HG03066 (cell line): ENCODE data around the gene GRIP1.

Experiments used
- ATAC-seq: cut with Tn5 transposase; IDR thresholded peaks from one replicate; pipeline ENCODE4 v1.9.1; 2021; ENCODE audit warnings: low read depth; ENCODE audit not compliant: unreplicated experiment

The GRIP1 gene

DNA sequence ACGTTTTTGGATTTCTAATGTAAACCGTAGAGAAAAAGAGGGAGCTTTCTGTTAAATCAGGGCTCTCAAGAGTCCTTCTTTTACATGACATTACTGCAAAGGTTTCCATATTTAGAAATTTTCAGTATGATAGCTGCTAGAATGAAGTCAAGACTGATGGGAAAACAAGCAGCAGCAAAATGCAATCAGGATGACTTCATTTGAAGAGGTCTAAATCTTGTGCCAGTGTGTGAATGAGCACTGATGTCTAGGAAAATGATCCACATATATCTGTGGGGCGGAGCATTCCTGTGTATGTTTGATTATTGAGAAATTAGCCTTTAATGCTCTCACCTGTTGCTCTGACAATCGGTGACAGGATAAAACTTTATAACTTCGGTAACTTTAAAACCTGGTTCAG lies 73.6 kb downstream of the GRIP1 start:
- no peak for ATAC-seq

DNA sequence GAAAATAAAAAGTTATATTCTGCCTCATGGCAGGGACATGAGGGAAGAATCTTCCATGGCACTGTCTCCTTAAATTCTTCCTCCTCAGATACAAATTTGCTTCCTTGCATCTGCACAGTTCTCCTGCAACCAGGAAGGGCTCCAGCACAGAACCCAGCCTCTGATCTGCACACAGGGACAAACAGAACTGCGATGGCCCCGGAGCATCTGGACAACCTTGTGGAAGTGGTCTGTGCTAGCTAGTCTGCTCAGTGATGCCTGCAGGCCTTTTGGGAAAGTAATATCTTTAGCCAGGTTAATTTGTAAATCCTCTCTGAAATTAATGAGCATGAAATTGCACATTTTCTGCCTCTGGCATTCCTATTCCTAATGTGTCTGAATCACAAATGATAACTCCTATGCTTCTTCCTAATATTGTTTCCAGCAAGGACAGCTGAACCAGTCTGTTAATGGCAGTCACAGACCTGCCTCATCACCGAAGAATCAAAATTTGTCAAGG lies 74.8 kb downstream of the GRIP1 start:
- no peak for ATAC-seq

DNA sequence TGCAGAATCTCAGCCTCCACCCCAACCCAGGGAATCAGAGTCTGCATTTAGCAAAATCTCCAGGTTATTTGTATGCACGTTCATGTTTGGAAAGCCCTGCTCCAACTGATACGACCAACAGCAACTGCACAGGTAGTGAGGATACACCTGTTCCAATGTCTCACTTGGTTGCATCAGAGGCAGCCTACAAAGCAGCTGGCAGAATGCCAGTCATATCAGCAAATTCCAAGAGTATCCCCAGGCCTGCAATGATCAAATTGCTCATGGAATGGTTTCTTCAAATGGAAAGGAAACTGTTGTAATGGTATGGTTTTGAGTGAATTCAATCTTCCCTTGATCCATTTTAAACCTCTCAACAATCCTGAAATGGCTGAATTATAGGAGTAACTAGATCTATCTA lies 75.4 kb downstream of the GRIP1 start:
- ATAC-seq = no peak

DNA sequence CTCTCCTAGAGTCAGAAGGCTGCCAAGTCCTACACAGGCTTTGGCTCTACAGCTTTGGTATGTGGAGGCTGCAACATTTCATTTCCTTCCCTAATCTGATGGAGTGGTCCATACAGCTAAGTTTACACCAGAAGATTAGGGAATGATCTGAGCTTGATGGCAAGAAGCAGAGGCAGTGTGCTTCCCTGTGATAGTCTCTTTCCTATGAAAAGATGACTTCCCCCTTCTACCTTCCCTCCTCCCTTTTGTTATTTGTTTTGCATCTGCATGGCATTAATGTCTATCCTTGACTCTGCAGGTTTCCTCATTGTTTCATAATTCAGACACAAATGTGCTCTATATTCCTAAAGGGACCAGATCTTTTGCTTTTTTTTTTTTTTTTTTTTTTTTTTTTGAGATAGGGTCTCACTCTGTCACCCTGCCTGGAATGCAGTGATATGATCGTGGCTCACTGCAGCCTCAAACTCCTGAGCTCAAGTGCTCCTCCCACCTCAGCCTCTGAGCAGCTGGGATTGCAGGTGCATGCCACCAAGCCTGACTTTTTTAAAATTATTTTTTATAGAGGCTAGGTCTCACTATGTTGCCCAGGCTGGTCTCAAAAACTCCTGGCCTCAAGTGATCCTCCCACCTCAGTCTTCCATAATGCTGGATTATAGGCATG lies 76.3 kb downstream of the GRIP1 start:
- ATAC-seq = no peak

DNA sequence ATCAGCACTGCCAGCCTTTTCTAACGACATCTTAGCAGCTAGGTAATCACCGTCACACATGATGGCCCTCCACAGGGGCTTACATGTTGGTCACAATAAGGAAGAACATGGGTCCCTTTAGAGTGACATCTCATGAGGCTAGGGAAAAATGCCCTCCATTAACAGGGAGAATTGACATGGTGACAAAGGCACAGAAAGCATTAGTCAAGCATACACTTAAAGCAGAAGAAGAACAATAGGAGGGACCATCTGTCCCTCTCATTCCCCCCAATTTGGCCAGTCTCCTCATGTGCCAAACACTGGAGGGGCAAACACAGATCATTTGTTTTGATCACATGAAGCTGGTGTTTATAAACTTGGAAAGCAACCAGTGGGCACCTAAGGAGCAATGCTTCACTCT lies 78.0 kb downstream of the GRIP1 start:
- ATAC-seq = no peak

DNA sequence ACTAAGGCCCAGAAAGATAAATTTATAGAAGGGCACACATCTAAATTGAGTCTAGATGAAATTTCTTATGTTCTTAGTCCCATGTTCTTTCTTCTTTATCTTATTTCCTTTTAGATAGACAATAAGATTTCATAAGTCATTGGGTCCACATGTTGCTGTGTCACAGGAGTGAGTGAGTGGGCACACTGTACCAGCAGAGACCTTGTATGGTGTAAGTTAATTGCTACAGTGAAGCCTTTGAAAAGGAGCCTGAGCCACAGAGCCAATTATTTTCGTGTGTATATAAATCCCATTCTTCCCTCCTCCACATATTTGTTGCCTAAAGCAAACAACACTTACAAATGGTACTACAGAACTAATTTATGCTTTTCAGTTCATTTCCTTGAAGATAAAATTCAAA lies 79.1 kb downstream of the GRIP1 start:
- ATAC-seq = no peak

DNA sequence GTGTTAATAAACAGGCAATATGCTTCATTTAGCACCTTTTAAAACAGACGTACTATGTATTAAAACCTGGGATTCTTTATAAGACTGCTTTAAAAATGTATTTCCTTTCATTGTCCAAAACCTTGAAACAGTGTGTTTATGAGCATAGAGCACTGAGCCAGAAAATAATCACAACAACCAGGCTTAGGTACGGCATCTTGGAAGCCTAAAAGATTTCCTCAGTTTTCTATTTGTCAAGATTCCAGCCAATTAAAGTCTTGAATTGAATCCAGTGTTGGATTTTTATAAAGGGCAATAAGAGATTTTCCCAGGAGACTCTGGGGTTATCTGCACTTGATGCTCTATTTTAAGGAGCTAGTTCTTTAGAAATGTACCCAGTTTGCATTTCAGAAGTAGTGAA lies 80.3 kb downstream of the GRIP1 start:
- no peak for ATAC-seq

DNA sequence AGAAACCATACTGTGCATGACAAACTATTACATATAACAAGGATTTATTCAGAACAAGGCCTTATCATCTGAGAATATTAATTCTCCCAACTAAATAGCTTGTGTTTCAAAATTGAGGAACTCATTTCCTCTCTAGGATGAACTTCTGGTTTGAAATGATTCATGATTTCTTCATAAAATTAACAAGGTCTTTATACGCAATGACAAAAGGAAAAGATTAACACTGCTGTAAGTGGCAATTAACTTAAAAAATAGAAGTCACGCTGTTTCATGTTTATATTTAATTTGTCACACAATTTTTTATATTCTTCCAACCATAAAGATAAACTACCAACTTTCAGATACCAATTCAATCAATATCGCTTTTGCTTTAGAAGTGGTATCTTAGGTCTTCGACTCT lies 80.8 kb downstream of the GRIP1 start:
- no peak for ATAC-seq

DNA sequence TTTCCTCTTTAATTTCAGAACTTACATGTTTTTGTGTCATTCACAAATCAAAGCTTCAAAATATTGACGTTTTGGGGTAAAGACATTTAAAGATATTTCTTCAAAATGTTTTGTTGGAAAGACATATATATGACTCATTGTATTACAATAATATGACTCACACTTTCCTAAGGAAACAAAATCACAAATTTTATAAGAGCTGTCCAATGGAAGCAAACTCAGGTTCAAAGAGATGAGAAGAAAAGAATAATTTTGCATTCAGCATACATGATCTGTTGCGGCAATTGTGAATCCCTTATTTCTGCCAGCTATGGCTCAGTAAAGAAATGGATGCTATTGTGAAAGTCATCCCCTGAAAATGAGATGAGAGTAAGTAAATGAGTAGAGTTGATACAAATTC lies 82.7 kb downstream of the GRIP1 start:
- ATAC-seq = no peak

DNA sequence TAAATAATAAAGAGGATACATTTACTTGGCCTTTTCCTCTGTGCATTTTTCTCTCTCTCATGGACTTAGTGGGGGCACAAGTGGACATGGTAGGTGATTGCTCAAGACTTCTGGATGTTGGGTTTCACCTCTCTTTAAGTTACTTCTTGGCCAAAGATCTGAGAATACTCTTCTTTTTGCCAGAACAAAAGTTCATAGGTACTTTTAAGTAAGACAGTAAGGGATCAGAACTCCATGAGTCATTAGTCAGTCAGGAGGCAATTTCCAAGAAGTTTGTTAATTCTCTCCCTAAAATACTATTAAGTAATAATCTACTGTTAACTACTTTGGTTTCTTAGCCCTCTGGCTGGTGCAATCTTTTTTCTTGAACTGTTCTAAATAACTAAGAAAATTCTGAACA lies 84.2 kb downstream of the GRIP1 start:
- no peak for ATAC-seq

DNA sequence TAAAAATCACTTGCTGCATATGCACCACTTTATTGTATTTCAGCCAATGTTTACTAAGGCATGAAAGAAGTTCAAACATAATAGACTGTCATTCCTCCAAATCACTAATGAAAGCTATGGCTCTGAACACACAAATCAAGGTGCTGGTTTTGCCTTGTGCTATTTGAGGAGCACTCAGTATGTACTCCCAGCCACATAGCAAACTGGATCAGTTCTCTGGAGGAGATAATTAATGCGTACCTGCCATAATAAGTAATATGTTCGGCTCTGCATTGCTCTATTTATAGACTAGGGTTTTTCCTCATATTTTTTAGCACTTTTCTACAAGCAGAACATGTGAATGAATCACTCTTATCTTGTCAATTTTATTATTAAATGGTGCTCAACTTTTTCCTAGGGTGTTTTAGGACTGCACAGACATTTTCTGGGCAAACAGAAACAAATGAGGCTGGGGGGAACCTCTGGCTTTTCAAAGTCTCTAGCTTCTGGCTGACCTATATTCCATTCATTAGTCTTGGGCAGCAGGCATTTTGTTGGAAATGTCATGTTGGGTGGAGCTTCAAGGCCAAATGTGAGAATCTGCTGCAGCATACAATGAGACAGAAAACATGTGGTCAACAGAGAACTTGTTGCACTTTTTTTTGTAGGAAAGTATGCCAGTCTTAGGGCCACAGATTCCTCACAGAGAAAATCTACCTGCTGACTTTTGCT lies 88.4 kb downstream of the GRIP1 start:
- no peak for ATAC-seq

DNA sequence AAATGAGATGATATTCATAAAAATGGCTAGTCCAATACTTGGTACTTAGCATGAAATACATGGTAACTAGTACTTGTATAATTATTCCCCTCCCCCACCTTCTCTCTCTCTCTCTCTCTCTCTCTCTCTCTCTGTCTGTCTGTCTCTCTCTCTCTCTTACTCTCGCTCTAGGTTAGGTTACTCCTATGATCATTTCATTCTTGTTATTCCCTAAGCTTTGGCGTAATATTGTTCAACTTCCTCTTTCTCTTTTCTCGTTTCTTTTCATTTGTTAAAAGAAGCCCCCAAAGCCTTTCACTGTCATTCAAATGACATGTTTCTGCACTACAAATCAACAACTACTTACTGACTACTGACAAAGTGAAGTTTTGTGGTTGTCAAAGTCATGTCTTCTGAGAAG lies 89.8 kb downstream of the GRIP1 start:
- ATAC-seq = no peak

DNA sequence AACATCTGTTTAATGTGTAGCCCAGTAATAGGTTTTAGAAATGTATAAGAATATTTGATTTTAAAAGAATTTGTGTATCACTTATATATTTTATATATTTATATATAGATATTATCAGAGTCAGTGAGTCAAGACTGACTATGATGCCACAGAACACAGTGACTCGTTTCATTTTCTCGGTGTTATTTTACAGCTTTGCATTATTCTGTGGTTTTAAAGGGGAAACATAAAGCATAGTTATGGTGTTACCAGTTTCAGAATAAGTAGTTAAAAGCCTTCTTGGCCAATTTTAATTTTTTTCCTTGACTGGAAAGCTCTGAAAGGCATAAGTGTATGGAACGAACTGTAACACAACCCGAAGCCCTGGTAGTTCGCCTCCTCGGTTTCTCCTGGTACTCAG lies 91.0 kb downstream of the GRIP1 start:
- no peak for ATAC-seq

DNA sequence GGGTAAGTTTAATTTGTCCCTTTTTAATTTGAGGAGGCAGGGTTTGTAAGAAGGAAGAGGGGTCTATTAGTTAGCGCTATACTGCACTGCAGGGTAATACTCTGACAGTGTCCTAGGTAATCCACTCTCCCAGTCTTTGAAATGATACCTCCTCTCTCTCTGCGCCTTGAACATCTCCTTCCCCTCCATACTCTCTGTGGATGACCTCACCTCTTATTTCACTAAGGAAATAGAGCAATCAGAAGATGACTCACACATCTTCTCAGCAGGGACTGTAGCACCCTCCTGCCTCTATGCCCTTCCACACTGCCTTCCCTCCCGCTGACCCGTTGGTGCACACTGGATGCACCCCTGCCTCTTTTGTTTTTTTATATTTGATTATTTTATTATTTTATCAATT lies 94.2 kb downstream of the GRIP1 start:
- ATAC-seq = no peak

DNA sequence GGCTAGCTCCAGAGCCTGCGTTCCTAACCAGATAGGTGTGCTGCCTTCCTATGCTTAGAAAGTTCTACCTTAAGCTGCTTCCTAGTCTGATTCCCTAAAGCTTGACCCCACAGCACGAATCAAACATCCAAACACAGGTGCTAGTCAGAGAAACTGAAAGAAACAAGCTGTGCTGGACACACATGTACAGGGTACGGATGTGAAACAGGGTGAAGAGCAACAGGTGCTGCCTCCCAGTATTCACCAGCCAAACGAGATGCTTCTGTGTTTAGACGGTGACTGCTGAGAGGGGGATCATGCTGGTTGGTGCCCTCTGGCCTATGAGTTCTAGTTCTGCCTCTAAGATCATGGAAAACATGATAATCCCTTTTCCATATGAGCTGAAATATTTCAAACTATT lies 105.3 kb downstream of the GRIP1 start:
- ATAC-seq = no peak

DNA sequence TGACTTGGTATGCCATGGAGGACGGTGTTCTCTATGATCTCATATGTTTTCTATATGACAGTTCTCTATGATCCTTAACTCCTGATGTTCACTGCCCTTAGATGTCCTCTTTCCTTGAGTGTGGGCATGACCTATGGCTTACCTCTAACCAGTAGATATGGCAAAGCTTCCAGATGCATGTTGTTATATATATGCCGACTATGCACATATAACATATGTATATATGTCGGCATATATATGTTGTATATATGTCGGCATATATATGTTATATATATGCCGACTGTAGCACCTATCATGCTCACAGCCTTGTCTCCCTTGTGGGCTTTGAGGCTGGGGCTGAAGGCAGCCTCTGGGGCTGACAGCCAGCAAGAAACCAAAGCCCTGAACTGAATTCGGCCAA lies 106.0 kb downstream of the GRIP1 start:
- no peak for ATAC-seq

DNA sequence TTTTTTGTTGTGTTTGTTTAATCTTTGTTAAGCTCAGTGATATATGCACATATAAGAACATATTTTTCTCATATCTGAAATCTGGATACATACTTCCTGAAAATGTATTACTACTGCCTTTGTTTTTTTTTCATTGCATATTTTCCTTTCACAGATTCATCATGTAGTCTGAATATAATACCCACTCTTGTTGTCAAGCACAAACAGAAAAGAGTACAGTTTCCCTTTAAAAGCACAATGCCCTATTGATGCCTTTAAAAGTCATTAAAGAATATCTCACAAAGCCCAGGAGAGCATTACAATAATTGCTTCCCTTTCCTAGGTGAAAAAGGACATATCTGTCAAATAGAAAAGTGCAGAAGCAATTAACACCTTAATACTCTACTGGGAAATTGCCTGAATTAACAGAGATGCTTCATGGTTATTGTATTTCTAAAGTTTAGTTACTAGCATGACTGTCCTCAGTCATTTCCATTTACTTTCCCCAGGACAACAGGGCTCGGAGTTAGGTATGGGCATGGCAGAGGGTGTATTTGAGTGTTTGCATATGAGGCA lies 107.4 kb downstream of the GRIP1 start:
- no peak for ATAC-seq

DNA sequence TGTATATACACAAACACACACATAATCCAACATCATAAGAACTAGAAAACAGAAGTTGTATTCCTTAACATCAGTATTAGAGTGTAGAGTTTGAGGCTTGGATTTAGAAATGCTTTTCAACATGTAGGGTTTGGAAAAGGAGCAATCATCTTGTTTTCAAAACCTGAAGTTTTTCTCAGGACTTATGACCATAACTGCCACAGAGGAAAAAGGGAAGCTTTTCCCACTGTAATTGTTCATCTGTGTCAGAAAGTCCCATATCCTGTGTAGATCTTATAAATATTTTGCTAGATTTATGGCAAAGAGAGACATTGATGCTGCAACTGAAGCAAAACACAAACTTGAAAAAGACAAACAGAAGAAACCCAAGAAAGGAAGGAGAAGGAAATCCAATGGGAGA lies 115.7 kb downstream of the GRIP1 start:
- ATAC-seq = no peak

DNA sequence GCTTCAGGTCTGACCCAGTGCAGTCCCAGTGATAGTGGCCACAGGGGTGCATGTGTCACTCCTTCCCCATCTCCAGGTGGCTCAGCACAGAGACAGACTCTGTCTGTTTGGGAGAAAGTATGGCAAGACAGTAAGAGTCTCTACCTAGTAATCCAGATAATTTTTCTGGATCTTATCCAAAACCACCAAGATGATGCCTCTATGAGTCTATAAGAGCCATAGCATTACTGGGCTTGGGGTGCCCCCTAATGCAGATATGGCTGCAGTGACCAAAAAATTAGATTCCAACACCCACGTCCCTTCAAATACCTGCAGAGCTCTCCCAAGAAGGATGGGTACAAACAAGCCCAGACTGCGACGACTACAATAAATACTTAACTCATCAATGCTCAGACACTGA lies 123.8 kb downstream of the GRIP1 start:
- no peak for ATAC-seq

DNA sequence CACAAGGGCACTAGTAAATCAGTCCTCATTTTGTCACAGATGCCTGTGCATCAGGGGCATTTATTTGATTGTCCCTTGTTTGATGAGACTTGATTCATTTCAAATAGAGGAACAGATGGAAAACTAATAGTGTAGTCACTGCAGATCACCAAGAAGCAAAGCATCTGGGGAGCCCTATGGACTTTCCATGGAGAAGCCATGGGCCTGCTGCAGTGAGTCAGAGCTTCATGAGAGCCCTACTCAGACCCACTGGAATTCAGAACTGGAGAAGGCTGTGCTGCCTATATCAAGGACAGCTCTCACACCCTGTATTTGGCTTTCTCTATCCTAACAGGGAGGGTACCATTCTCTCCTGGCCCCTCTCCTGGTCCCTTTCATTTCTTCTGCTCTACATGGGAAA lies 126.2 kb downstream of the GRIP1 start:
- ATAC-seq = no peak

DNA sequence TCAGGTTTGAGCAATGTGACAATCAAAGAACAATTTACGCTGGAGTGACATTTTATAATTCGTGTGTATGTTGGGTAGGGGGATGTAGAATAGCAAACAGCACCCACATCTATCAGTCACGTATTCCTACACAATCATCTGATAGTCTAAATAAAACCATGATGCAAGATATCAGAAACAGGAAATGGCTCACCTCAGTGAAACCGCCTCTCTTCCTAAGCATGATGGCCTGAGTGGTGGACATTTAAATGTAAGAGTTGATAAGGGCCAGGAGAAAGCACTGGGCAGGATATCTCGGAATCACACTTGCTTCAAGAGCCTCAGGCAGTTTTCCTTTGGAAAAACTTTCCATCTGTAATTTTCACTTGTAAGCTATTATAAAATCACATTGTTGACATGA lies 128.2 kb downstream of the GRIP1 start:
- ATAC-seq = no peak

DNA sequence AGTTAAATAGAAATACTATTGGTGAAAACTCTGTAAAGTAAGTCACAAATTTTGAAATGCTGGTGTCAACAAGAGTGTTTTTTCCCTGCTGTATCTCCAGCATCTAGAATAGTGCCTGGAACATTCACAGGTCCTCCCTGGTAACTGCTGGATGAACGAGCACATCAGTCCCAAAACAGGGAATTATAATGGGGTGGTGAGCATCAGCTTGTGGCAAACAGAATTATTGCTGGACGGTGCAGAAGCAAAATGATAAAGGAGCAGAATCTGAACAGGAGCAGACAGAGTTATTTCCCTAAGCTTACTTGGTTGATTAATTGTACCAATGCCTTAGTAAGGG lies 129.9 kb downstream of the GRIP1 start:
- no peak for ATAC-seq
